Measurements from ENCODE around the gene PXMP4.

The PXMP4 gene

GRCh38 chr20:33676652-33677645 is 43.2 kb downstream of the PXMP4 start:
- TF ChIP-seq SIN3A (IDR thresholded peaks at IDR 0.05; ENCODE audit: borderline replicate concordance, insufficient read depth, low read length) (no peak), FOXP2 (optimal IDR thresholded peaks at IDR 0.05; ENCODE audit: borderline replicate concordance, extremely low read depth, extremely low read length, insufficient read depth) (no peak), TAF1 (IDR thresholded peaks at IDR 0.05; ENCODE audit: borderline replicate concordance, insufficient read depth, low read length) (no peak), POLR2AphosphoS5 (IDR thresholded peaks at IDR 0.05; ENCODE audit: low read depth, low read length) (no peak)
- TF ChIP-seq, protein P1, sequence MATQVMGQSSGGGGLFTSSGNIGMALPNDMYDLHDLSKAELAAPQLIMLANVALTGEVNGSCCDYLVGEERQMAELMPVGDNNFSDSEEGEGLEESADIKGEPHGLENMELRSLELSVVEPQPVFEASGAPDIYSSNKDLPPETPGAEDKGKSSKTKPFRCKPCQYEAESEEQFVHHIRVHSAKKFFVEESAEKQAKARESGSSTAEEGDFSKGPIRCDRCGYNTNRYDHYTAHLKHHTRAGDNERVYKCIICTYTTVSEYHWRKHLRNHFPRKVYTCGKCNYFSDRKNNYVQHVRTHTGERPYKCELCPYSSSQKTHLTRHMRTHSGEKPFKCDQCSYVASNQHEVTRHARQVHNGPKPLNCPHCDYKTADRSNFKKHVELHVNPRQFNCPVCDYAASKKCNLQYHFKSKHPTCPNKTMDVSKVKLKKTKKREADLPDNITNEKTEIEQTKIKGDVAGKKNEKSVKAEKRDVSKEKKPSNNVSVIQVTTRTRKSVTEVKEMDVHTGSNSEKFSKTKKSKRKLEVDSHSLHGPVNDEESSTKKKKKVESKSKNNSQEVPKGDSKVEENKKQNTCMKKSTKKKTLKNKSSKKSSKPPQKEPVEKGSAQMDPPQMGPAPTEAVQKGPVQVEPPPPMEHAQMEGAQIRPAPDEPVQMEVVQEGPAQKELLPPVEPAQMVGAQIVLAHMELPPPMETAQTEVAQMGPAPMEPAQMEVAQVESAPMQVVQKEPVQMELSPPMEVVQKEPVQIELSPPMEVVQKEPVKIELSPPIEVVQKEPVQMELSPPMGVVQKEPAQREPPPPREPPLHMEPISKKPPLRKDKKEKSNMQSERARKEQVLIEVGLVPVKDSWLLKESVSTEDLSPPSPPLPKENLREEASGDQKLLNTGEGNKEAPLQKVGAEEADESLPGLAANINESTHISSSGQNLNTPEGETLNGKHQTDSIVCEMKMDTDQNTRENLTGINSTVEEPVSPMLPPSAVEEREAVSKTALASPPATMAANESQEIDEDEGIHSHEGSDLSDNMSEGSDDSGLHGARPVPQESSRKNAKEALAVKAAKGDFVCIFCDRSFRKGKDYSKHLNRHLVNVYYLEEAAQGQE (IDR thresholded peaks at IDR 0.05; ENCODE audit: insufficient read depth in 1 of 2, low read depth in 2 of 2, low read length in 2 of 2), result no peak

DNA sequence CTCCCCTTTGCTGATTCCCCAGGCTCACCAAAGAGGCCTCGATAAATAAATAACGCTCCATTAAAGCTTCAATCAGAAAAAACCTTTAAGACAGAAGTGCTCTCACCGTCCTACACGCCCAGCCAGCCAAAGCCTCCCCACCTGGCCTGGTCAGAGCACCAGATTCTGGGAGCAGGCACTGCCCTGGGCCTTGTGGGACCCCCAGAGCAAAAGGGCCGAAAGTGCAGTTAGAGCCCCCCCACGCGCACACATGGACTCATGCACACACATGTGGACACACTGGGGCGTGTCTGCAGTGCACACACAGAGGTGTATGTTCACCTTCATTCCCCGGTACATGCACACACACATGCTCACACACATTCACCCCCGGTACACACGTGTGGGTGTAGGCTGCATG is 44.0 kb downstream of the PXMP4 start:
- no peak for TF ChIP-seq SIN3A (IDR thresholded peaks at IDR 0.05; ENCODE audit: borderline replicate concordance, insufficient read depth, low read length)
- no peak for TF ChIP-seq POLR2AphosphoS5 (IDR thresholded peaks at IDR 0.05; ENCODE audit: low read depth, low read length)
- no peak for TF ChIP-seq FOXP2 (optimal IDR thresholded peaks at IDR 0.05; ENCODE audit: borderline replicate concordance, extremely low read depth, extremely low read length, insufficient read depth)
- no peak for TF ChIP-seq TAF1 (IDR thresholded peaks at IDR 0.05; ENCODE audit: borderline replicate concordance, insufficient read depth, low read length)
- TF ChIP-seq, protein P1 (IDR thresholded peaks at IDR 0.05; ENCODE audit: insufficient read depth in 1 of 2, low read depth in 2 of 2, low read length in 2 of 2), result no peak

DNA sequence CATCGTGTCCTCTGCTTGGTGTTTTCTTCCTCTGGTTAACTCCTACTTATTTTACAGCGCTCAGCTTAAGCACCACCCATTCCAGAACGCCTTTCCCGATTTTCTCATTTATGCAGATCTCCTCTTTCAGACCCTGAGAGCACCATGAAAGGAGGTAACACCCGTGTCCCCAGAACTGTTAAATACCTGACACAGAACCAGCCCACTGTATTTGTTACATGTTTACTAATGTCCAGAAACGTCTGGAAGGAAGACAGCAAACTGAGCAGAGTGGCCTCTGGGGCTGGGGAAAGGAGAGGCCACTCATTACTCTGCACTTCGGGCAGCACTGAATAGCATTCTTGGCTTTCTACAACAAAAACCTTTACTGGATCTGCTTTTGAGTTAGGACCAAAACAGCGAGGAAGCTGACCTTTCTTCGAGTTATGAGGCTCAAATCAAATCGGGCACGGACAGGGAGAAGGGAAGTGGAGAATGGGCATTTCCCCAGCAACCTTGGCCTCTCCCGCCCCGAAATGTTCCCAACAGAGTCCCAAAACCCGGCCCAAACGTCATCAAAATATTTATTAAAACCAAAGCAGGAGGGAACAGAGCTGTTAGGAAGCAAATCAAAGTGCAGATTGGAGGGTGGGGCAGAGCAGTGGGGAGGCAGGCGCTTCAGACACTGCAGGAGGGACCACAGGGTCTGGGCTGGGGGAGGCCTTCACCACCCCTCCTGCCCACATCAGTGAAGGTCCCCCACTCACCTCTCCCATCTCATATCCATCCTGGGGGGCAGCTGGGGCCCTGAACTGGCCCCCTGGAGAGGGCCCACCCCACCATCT is 44.8 kb downstream of the PXMP4 start:
- TF ChIP-seq SIN3A (IDR thresholded peaks at IDR 0.05; ENCODE audit: borderline replicate concordance, insufficient read depth, low read length) (no peak), TAF1 (IDR thresholded peaks at IDR 0.05; ENCODE audit: borderline replicate concordance, insufficient read depth, low read length) (no peak), POLR2AphosphoS5 (IDR thresholded peaks at IDR 0.05; ENCODE audit: low read depth, low read length) (no peak)
- TF ChIP-seq, protein P1 (IDR thresholded peaks at IDR 0.05; ENCODE audit: insufficient read depth in 1 of 2, low read depth in 2 of 2, low read length in 2 of 2), result no peak

DNA sequence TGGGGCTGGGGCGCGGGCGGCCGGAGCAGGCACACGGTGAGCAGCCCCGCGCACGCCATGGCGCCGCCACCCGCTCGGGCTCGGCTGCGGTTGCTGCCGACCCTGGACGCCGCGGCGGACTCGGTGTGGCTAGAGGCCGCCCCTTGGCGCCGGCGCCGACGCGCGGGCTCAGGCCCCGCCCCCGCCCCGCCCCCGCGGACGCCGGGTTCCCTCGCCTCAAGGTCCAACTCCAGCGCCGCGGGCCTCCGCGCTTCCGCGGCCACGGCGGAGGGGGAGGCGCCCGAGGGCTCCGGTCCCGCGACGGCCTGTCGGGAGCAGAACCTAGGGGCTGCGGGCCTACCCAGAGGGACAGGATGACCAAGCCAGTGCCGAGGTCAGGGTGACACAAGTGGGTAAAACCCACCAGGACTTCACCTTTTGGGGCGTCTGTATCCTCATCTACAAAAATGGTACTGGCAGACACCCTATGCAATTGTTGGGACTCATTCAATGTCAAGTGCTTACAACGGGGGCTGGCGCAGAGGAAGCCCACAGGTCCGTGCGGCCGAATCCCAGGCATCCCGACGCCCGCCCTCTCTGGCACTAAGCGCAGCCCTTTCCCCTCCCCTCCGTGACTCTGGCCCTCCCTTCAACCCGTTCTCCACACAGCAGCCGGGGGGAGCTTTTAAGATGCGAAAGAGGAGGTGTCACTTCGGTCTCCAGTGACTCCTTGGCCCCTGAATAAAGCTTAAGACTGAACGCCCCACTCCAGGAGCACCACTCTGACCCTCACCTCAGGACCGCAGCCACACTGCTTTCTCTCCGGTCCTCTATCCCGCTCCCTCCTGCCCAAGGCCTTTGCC is 45.6 kb downstream of the PXMP4 start, which contains the start of gene NECAB3:
Gene NECAB3, minus strand, starts transcription at position 135 of the 842 bp plus-strand sequence. Its CDS starts 76 bp downstream, at position 59.
- peak; percentile 58; the same call in 1 of the 2 replicates for TF ChIP-seq POLR2AphosphoS5 (IDR thresholded peaks at IDR 0.05; ENCODE audit: low read depth, low read length)
- no peak for TF ChIP-seq SIN3A (IDR thresholded peaks at IDR 0.05; ENCODE audit: borderline replicate concordance, insufficient read depth, low read length)
- TF ChIP-seq, protein P1 (IDR thresholded peaks at IDR 0.05; ENCODE audit: insufficient read depth in 1 of 2, low read depth in 2 of 2, low read length in 2 of 2), result no peak
- TF ChIP-seq TAF1 (IDR thresholded peaks at IDR 0.05; ENCODE audit: borderline replicate concordance, insufficient read depth, low read length), result peak; percentile 77; the same call in 1 of the 2 replicates
- peak; percentile 54 for TF ChIP-seq FOXP2 (optimal IDR thresholded peaks at IDR 0.05; ENCODE audit: borderline replicate concordance, extremely low read depth, extremely low read length, insufficient read depth)

All from PFSK-1 (cell line).